Suprapubic skin (tissue), 4 donors: ENCODE measurements around the gene AKR7A3.

Source experiments
- CTCF ChIP-seq, 2 donors: fragments of 200-600 bp in 1 of 2; fragments of 450-650 bp in 1 of 2; sonication (generic) in 1 of 2; IDR thresholded peaks; one replicate each; pipeline ENCODE4 v1.5.1; 2016 to 2019; ENCODE audit warnings: antibody characterized with exemption in 2 of 2, mild to moderate bottlenecking in 1 of 2, moderate library complexity in 1 of 2
- EP300 ChIP-seq: sonication (generic); formaldehyde crosslinking; IDR thresholded peaks from one replicate; pipeline ENCODE4 v1.6.1; 2017; ENCODE audit warnings: antibody characterized with exemption
- POLR2A ChIP-seq, 2 donors: fragments of 450-650 bp; IDR thresholded peaks; one replicate each; pipeline ENCODE4 v1.6.1; 2017; ENCODE audit warnings: antibody characterized with exemption in 2 of 2, mild to moderate bottlenecking in 2 of 2, moderate library complexity in 2 of 2
- POLR2AphosphoS5 ChIP-seq, 3 donors: sonication (generic); formaldehyde crosslinking; IDR thresholded peaks; one replicate each; pipeline ENCODE4 v1.6.1; 2017; ENCODE audit warnings: antibody characterized with exemption in 3 of 3

GRCh38 chr1:19260211-19261138 lies 28.1 kb downstream of the AKR7A3 start:
- TF ChIP-seq CTCF (IDR thresholded peaks at IDR 0.05) (no peak), EP300 (no peak), POLR2A (IDR thresholded peaks at IDR 0.05) (no peak), POLR2AphosphoS5 (IDR thresholded peaks at IDR 0.05) (no peak)
